Stimulated activated CD8-positive, alpha-beta memory T cell treated with anti-CD3 and anti-CD28 coated beads, Interleukin-15, amount 100 ng/mL, for 1 hour (primary cell): ENCODE results near the gene SLC22A7.

Source experiments
- DNase-seq: peaks from one replicate; pipeline ENCODE4 v3.0.0-alpha.2; 2020; ENCODE audit warnings: low read depth

SLC22A7 gene, protein sequence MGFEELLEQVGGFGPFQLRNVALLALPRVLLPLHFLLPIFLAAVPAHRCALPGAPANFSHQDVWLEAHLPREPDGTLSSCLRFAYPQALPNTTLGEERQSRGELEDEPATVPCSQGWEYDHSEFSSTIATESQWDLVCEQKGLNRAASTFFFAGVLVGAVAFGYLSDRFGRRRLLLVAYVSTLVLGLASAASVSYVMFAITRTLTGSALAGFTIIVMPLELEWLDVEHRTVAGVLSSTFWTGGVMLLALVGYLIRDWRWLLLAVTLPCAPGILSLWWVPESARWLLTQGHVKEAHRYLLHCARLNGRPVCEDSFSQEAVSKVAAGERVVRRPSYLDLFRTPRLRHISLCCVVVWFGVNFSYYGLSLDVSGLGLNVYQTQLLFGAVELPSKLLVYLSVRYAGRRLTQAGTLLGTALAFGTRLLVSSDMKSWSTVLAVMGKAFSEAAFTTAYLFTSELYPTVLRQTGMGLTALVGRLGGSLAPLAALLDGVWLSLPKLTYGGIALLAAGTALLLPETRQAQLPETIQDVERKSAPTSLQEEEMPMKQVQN

GRCh38 chr6:43297644-43298564 is at the start of gene SLC22A7:
Gene SLC22A7, plus strand, starts transcription at chr6:43298260. Its CDS starts 99 bp downstream, at chr6:43298359.
- DNase-seq: no peak

- DNase-seq: no peak
Observed at GRCh38 chr6:43248791-43249190, 49.3 kb upstream of the SLC22A7 start.

DNA sequence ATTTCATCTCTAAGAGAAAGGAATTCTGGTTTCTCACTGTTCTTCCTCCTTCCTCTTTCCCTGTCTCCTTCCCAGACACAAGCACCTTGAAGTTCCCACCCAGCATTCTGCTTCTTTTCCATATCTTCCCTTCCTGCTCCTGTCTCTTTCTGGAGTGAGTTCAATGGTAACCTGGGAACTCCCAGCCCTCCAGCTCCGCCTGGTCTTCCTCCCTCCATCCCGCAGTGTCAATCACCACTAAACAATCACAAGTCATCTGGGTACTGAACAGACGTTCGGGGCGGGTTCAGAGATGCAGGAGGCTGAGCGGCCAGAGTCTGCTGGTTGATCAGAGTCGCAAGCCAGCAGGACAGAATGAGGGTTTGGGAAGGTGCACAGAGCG is 47.1 kb upstream of the SLC22A7 start:
- no peak for DNase-seq

DNA sequence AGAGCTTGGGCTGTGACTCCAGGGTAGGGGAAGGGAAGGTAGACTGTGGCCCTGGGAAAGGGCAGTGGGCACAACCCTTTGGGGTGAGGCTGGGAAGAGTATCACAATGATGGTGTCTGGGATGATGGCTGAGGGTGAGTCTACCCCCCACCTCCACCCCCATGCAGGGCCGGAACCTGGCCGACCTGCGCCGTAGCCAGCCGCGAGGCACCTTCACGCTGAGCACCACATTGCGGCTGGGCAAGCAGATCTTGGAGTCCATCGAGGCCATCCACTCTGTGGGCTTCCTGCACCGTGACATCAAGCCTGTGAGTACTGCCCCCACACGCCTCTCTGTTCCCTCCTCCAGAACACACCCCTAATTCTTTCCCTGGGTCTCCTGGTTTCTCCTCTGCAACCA is 44.7 kb upstream of the SLC22A7 start:
- DNase-seq: no peak

GRCh38 chr6:43254138-43254817 is 43.8 kb upstream of the SLC22A7 start:
- no peak for DNase-seq

DNA sequence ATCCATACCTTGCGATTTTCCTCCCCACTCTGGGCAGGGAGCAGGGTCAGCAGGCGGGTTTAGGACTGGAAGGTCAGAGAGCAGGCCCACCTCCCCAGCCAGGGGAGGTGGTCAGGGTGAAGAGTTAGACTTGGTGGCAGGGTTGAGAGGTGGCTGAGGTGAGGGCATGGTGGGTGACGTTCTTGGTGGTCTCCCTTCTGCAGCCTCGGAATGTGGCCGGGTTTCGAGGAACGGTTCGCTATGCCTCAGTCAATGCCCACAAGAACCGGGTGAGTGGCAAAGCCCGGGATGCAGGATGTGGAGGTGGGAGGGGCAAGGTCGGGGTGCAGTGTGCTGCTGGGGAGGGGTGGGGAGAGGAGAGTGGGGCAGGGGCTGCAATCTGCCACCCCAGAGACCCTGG is 43.2 kb upstream of the SLC22A7 start:
- DNase-seq: no peak

DNA sequence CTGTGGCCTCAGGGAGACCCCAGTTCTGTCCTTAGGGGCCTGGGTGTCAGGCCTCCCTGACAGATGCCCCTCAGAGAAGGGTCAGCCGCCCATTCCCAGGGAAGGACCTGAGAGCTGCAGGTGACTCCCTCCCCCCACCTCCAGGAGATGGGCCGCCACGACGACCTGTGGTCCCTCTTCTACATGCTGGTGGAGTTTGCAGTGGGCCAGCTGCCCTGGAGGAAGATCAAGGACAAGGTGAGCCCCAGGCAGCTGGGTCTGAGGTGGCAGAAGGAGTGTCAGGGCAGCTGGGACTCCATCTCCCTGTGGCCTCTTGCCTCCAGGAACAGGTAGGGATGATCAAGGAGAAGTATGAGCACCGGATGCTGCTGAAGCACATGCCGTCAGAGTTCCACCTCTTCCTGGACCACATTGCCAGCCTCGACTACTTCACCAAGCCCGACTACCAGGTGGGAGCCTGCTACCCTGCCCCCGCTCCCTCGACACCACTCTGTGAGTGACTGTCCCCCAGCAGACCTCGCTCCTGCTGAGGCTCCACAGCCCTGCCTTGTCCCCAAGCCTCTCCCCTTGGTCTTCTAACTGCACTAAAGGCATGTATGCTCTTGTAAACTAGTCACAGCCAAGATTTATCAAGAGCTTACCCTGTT is 42.5 kb upstream of the SLC22A7 start:
- DNase-seq: no peak

GRCh38 chr6:43256670-43257366 is 41.2 kb upstream of the SLC22A7 start:
- DNase-seq: no peak

DNA sequence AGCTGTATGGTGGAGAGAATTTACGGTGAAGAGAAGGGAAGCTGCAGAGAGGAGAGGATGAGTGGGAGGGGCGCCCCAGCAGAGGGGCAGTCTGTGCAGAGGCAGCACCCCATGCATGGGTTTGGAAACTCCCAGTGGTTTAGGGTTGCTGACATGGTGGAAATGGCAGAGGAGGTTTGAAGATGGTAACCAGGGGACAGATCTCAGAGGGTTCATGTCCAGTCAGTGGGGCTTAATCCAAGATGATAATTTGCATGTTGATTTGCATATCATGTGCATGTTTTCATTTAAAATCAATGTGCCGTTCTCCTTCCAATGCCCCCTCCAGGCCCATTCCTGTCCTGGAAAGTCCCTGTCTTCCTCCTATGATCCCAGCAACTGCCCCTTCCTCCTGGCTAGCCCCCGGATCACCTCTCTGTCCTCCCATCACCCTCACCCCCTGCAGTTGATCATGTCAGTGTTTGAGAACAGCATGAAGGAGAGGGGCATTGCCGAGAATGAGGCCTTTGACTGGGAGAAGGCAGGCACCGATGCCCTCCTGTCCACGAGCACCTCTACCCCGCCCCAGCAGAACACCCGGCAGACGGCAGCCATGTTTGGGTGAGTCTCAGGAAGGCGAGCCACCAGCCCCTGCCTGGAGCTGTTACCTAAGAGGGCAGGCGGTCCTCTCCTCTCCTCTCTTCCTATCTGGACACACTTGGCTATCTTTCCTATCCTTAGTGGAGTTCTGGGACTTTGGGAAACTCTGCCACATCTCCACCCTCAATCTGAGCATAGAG is 40.5 kb upstream of the SLC22A7 start:
- DNase-seq: no peak

GRCh38 chr6:43258180-43258579 is 39.9 kb upstream of the SLC22A7 start:
- no peak for DNase-seq

- DNase-seq: no peak
Observed at GRCh38 chr6:43258807-43259686, 39.0 kb upstream of the SLC22A7 start.

DNA sequence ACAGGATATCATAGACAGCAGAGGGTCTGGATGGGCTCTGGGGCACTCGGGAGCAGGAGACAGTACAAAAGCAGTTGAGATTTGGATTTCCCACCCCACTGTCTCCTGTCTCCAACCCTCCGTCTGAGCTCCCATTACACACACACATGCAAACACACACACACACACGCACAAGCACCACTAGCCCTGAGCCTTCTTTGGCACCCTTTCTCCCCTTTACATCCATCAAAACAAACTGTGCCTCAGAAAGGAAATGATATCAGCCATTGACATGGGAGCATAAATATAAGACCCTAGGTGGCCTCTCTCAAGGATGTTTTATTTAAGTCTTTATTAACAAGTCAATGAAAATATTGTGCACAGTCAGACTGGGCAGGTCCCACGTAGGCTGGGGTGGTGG is 37.3 kb upstream of the SLC22A7 start:
- DNase-seq: no peak

- no peak for DNase-seq
Observed at GRCh38 chr6:43261198-43261597, 36.9 kb upstream of the SLC22A7 start.

GRCh38 chr6:43262000-43262779 is 35.9 kb upstream of the SLC22A7 start:
- no peak for DNase-seq

- no peak for DNase-seq
Observed at GRCh38 chr6:43262780-43263313, 35.2 kb upstream of the SLC22A7 start.

DNA sequence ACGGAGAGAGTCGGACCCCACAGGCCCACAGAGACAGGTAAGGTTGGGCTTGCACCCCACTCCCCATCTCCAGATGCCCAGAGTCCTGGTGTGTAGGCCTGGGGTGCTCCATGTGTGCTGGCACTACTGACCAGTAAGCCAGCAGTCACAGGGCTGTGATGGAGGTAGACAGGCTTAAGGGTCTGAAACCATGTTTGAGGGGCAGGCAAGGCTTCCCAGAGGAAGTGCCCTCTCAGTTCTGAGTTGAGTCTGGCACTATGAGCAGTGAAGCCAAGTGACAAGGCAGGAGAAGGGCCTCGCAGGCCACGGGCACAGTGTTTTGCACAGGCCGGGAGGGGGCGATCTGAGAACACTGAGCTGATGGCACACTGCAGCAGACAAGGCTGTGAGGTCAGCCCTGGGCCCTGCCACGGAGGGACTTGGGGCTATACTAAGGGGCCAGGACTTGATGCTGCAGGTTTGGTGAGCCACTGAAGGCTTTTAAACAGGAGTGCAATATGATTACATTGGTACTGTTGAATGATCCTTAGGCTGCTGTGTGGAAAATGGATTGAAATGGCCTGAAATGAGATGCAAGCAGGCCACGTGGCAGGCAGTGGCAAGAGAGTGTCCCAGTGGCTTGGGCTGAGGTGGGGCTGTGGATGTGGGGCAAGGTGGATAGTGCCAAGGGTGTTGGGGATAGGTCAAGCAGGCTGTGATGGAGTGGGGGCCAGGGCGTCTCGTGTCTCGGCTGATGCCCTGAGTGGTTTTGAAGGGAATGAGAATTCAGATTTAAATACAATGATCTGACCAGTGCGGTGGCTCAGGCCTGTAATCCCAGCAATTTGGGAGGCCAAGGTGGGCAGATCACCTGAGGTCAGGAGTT is 34.5 kb upstream of the SLC22A7 start:
- peak; percentile 58 for DNase-seq

- no peak for DNase-seq
Observed at GRCh38 chr6:43264599-43265145, 33.4 kb upstream of the SLC22A7 start.
